Activated CD4-positive, CD25-positive, alpha-beta regulatory T cell treated with anti-CD3 and anti-CD28 coated beads, Interleukin-2, amount 50 U/mL, for 24 hours (primary cell): ENCODE measurements around the gene GEMIN7.

Source experiments
- ATAC-seq, 2 donors: fragments of 150-1000 bp; cut with Tn5 transposase; one replicate each; pipeline ENCODE4 v1.10.0; 2021; ENCODE audit warnings: mild to moderate bottlenecking in 1 of 2, moderate library complexity in 1 of 2

Gene GEMIN7

GRCh38 chr19:45061965-45062364 lies 17.1 kb upstream of the GEMIN7 start:
- no peak for ATAC-seq

- ATAC-seq, result no peak
These were observed 14.9 kb upstream of the GEMIN7 start for GRCh38 chr19:45063851-45064801.

- no peak for ATAC-seq
These were observed 12.0 kb upstream of the GEMIN7 start for GRCh38 chr19:45066921-45067661.

GRCh38 chr19:45068041-45068440 lies 11.0 kb upstream of the GEMIN7 start:
- no peak for ATAC-seq

- no peak for ATAC-seq
These were observed 10.0 kb upstream of the GEMIN7 start for GRCh38 chr19:45069056-45069455.

GRCh38 chr19:45070214-45070613 lies 8.8 kb upstream of the GEMIN7 start:
- ATAC-seq, result no peak

- no peak for ATAC-seq
These were observed 8.1 kb upstream of the GEMIN7 start for GRCh38 chr19:45070861-45071544.

GRCh38 chr19:45071545-45071938 lies 7.5 kb upstream of the GEMIN7 start:
- no peak for ATAC-seq

GRCh38 chr19:45071969-45072790 lies 6.9 kb upstream of the GEMIN7 start:
- ATAC-seq, result no peak

- no peak for ATAC-seq
These were observed 4.2 kb upstream of the GEMIN7 start for GRCh38 chr19:45074744-45075300.

- peak; percentile 7 to 12 for ATAC-seq
These were observed 3.6 kb upstream of the GEMIN7 start for GRCh38 chr19:45075301-45076028.

GRCh38 chr19:45076029-45076850 lies 2.8 kb upstream of the GEMIN7 start, which contains the start of gene ZNF296:
Gene ZNF296 (minus strand): TSS chr19:45076478. CDS start chr19:45076373, 105 bp downstream.
- peak; percentile 85 to 87 for ATAC-seq

GRCh38 chr19:45076851-45077730 lies 2.0 kb upstream of the GEMIN7 start:
- ATAC-seq, result no peak

- ATAC-seq, result peak; percentile 0
These were observed 534 bp upstream of the GEMIN7 start for GRCh38 chr19:45078390-45079062.

- ATAC-seq, result no peak
These were observed 881 bp downstream of the GEMIN7 start for GRCh38 chr19:45079911-45080370.

- ATAC-seq, result no peak
These were observed 3.1 kb downstream of the GEMIN7 start for GRCh38 chr19:45082170-45082569.

GRCh38 chr19:45086480-45086879 lies 7.4 kb downstream of the GEMIN7 start:
- no peak for ATAC-seq

GRCh38 chr19:45087531-45087930 lies 8.5 kb downstream of the GEMIN7 start:
- peak in 1 of 2 donors; percentile 11 for ATAC-seq
